CD4-positive, alpha-beta memory T cell (primary cell): Measurements from ENCODE around the gene POU6F1. TPM values are rescaled to one million over a fixed set of nuclear protein-coding genes. Genes with fewer than 3 reads are reported as not detected.
A peak's percentile ranks its signal among the peaks of the same experiment; 100 is the strongest.

Experiments
- CTCF ChIA-PET: fragments of 350-600 bp; sonication (Branson Sonifier 250); formaldehyde crosslinking; loops from one replicate; lab custom pipeline; 2021; ENCODE audit warnings: inconsistent platforms; ENCODE audit not compliant: partially characterized antibody; lab: Charles Lee
- POLR2A ChIA-PET: fragments of 350-600 bp; sonication (Branson Sonifier 250); formaldehyde crosslinking; loops from one replicate; lab custom pipeline; 2021; ENCODE audit not compliant: partially characterized antibody; lab: Charles Lee
- DNase-seq, 5 donors: peaks; one replicate each; pipeline versions ENCODE4 v3.0.0 to v3.0.0-alpha.2; 2020 to 2022; ENCODE audit warnings: mixed read lengths in 1 of 5
- H3K27ac ChIP-seq: one replicate; pipeline ENCODE4 v1.7.0; 2013; ENCODE audit warnings: low read depth, low read length
- H3K27me3 ChIP-seq: 2 replicates; pipeline ENCODE4 v1.7.0; 2013; ENCODE audit warnings: mild to moderate bottlenecking, low read length, moderate library complexity; ENCODE audit not compliant: insufficient read depth
- H3K36me3 ChIP-seq: 2 replicates; pipeline ENCODE4 v1.7.0; 2013; ENCODE audit warnings: mild to moderate bottlenecking, low read length, moderate library complexity; ENCODE audit not compliant: insufficient read depth
- H3K4me1 ChIP-seq: 2 replicates; pipeline ENCODE4 v1.7.0; 2013; ENCODE audit warnings: mild to moderate bottlenecking, low read length, moderate library complexity; ENCODE audit not compliant: insufficient read depth
- H3K4me3 ChIP-seq, 2 donors: one replicate each; pipeline ENCODE4 v1.7.0; 2013; ENCODE audit warnings: low read length in 2 of 2, mild to moderate bottlenecking in 1 of 2
- H3K9me3 ChIP-seq, 2 donors: one replicate each; pipeline ENCODE4 v1.7.0; 2013; ENCODE audit warnings: low read length in 2 of 2, control low read depth in 1 of 2; ENCODE audit not compliant: control insufficient read depth in 1 of 2
- H3K27ac Mint-ChIP-seq, 7 donors: one replicate each; pipeline ENCODE4 v1.8.0; 2020 to 2021; ENCODE audit warnings: mixed read lengths in 7 of 7, mild to moderate bottlenecking in 6 of 7, inconsistent platforms in 3 of 7, moderate library complexity in 3 of 7
- H3K27me3 Mint-ChIP-seq, 2 donors: one replicate each; pipeline ENCODE4 v1.8.0; 2020 to 2021; ENCODE audit warnings: mixed read lengths in 2 of 2
- H3K36me3 Mint-ChIP-seq, 2 donors: one replicate each; pipeline ENCODE4 v1.8.0; 2020 to 2021; ENCODE audit warnings: mixed read lengths in 2 of 2, inconsistent platforms in 1 of 2, mild to moderate bottlenecking in 1 of 2
- H3K4me1 Mint-ChIP-seq, 4 donors: one replicate each; pipeline ENCODE4 v1.8.0; 2020 to 2021; ENCODE audit warnings: mixed read lengths in 4 of 4, mild to moderate bottlenecking in 1 of 4
- H3K4me3 Mint-ChIP-seq, 8 donors: one replicate each; pipeline ENCODE4 v1.8.0; 2020 to 2021; ENCODE audit warnings: mixed read lengths in 8 of 8, mild to moderate bottlenecking in 7 of 8, moderate library complexity in 6 of 8, inconsistent platforms in 3 of 8
- H3K9me3 Mint-ChIP-seq, 8 donors: one replicate each; pipeline ENCODE4 v1.8.0; 2020 to 2021; ENCODE audit warnings: mixed read lengths in 8 of 8, mild to moderate bottlenecking in 5 of 8, inconsistent platforms in 3 of 8, moderate library complexity in 1 of 8
- intact Hi-C: fragments of 100-400 bp; cut with micrococcal nuclease; formaldehyde crosslinking; loops from one replicate; pipeline ENCODE4 v1.15.1; 2023
- polyA plus RNA-seq, 2 donors: library from polyadenylated mRNA; unstranded; fragments of 300-500 nt; fragmentation: Illumina TruSeq; gene quantifications; one replicate each; pipeline ENCODE4 v1.2.3, GENCODE V29; 2021
- total RNA-seq, 2 experiments: library from RNA; stranded (reverse); gene quantifications; one replicate each; pipeline ENCODE4 v1.2.3, GENCODE V29; 2021

The POU6F1 gene
- total and polyA plus RNA-seq, 4 experiments from 2014 or later: 1.4 to 79.8 (median 40.2) TPM

- DNase-seq: no peak
- Mint-ChIP-seq H3K27ac (peak overlapping the region in 4 of 7 donors; percentile 8 to 92 (median 24)), H3K36me3 (peaks cover 9 to 16% of the 10 kb centered on the region in 2 donors), H3K4me3 (peak overlapping the region in 1 of 8 donors; percentile 22), H3K27me3 (no peaks in the 10 kb centered on the region), H3K4me1 (peaks cover 16 to 34% (median 26%) of the 10 kb centered on the region in 4 donors), H3K9me3 (no peaks in the 10 kb centered on the region)
- Histone ChIP-seq H3K4me1 (peaks cover 25% of the 10 kb centered on the region), H3K27ac (no peak overlapping the region), H3K4me3 (no peak overlapping the region), H3K27me3 (no peaks in the 10 kb centered on the region), H3K36me3 (no peaks in the 10 kb centered on the region), H3K9me3 (no peaks in the 10 kb centered on the region)
- intact Hi-C loops: no loop called here
- ChIA-PET CTCF (no interaction called here), POLR2A (interaction anchor here (0.6 to 5.1 kb wide), 2 partner anchors 19 to 26 kb away, joined by 3 to 177 read pairs; partner anchors contain the start of gene DAZAP2)
These were observed 3.0 kb downstream of the POU6F1 start for GRCh38 chr12:51214895-51215294.

GRCh38 chr12:51210690-51211395, 7.0 kb downstream of the POU6F1 start:
- intact Hi-C loops: no loop called here
- H3K27ac Mint-ChIP-seq: peak overlapping the region in 4 of 7 donors; percentile 10 to 72 (median 28)
- no peaks in the 10 kb centered on the region for H3K9me3 Mint-ChIP-seq
- no peaks in the 10 kb centered on the region for H3K27me3 ChIP-seq
- no peak overlapping the region for H3K27ac ChIP-seq
- CTCF ChIA-PET: interaction anchor here (1.1 kb wide), 1 partner anchor 130 kb away, joined by 3 read pairs; no protein-coding TSS in a partner anchor
- H3K36me3 Mint-ChIP-seq: peaks cover 13 to 14% of the 10 kb centered on the region in 2 donors
- H3K36me3 ChIP-seq: no peaks in the 10 kb centered on the region
- DNase-seq: no peak
- no peak overlapping the region for H3K4me3 Mint-ChIP-seq
- H3K9me3 ChIP-seq: no peaks in the 10 kb centered on the region
- H3K4me1 Mint-ChIP-seq: peaks cover 0 to 14% (median 5%) of the 10 kb centered on the region in 4 donors
- no peaks in the 10 kb centered on the region for H3K4me1 ChIP-seq
- H3K4me3 ChIP-seq: no peak overlapping the region
- H3K27me3 Mint-ChIP-seq: no peaks in the 10 kb centered on the region
- POLR2A ChIA-PET: interaction anchor here (1.1 kb wide), 1 partner anchor 28 kb away, joined by 6 read pairs; the partner anchor contains the start of gene DAZAP2

DNA sequence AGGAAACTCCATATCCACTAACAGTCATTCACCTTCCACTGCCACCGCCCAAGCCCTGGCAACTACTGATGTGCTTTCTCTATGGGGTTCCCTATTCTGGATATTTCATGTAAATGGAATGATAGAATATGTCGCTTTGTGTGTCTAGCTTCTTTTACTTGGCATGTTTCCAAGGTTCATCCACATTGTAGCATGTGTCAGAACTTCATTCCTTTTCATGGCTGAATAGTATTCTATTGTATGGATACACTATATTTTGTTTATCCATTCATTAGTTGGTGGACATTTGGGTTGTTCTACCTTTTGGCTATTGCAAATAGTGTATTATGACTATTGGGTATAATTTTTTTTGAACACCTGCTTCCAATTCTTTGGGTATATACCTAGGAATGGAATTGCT, 8.6 kb downstream of the POU6F1 start:
- Mint-ChIP-seq H3K27me3 (no peaks in the 10 kb centered on the region), H3K9me3 (no peaks in the 10 kb centered on the region), H3K4me1 (peaks cover 0 to 7% (median 1%) of the 10 kb centered on the region in 4 donors), H3K36me3 (peaks cover 11 to 12% of the 10 kb centered on the region in 2 donors), H3K27ac (peak overlapping the region in 4 of 7 donors; percentile 57 to 75 (median 61)), H3K4me3 (no peak overlapping the region)
- ChIA-PET CTCF (no interaction called here), POLR2A (interaction anchor here (1.1 kb wide), 1 partner anchor 29 kb away, joined by 6 read pairs; the partner anchor contains the start of gene DAZAP2)
- intact Hi-C loops: no loop called here
- Histone ChIP-seq H3K9me3 (no peaks in the 10 kb centered on the region), H3K36me3 (no peaks in the 10 kb centered on the region), H3K4me1 (no peaks in the 10 kb centered on the region), H3K4me3 (no peak overlapping the region), H3K27me3 (no peaks in the 10 kb centered on the region), H3K27ac (no peak overlapping the region)
- no peak for DNase-seq

- peaks cover 6% of the 10 kb centered on the region for H3K4me1 ChIP-seq
- intact Hi-C loops: no loop called here
- POLR2A ChIA-PET: no interaction called here
- Mint-ChIP-seq H3K27ac (peak overlapping the region in 2 of 7 donors; percentile 29 to 71), H3K36me3 (peaks cover 10 to 11% of the 10 kb centered on the region in 2 donors), H3K9me3 (no peaks in the 10 kb centered on the region), H3K27me3 (no peaks in the 10 kb centered on the region), H3K4me3 (no peak overlapping the region), H3K4me1 (peaks cover 6 to 15% (median 7%) of the 10 kb centered on the region in 4 donors)
- no peak overlapping the region for H3K27ac ChIP-seq
- no peak for DNase-seq
- CTCF ChIA-PET: no interaction called here
- H3K4me3 ChIP-seq: no peak overlapping the region
- no peaks in the 10 kb centered on the region for H3K9me3 ChIP-seq
- H3K36me3 ChIP-seq: no peaks in the 10 kb centered on the region
- no peaks in the 10 kb centered on the region for H3K27me3 ChIP-seq
These were observed 9.7 kb downstream of the POU6F1 start for GRCh38 chr12:51208016-51208660.

DNA sequence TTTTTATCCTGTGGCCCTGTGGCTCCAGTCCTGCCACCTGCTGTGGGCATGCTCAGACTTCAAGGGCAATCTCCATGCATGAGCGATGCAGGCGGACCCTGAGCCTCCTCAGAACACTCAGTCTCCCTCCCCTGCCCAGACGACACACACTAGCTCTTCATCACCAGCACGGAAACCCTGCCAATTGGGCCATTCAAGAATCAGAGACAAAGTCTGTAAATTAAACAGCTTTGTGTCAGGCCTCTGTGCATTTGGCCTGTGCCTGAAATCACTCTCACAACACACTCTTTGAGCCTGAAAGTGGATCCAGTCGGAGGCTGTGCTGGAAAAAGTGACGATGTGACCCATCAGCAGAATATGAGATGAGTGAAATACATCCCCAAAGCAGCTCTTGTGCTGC, 12.5 kb downstream of the POU6F1 start:
- no peaks in the 10 kb centered on the region for H3K36me3 ChIP-seq
- CTCF ChIA-PET: interaction anchor here (0.7 to 1.3 kb wide), 3 partner anchors 13 to 136 kb away, joined by 3 read pairs; partner anchors contain the start of gene POU6F1
- no peaks in the 10 kb centered on the region for H3K27me3 Mint-ChIP-seq
- H3K4me3 Mint-ChIP-seq: no peak overlapping the region
- peaks cover 28% of the 10 kb centered on the region for H3K4me1 ChIP-seq
- H3K4me1 Mint-ChIP-seq: peaks cover 10 to 36% (median 17%) of the 10 kb centered on the region in 4 donors
- peaks cover 4 to 9% of the 10 kb centered on the region in 2 donors for H3K36me3 Mint-ChIP-seq
- no peaks in the 10 kb centered on the region for H3K9me3 Mint-ChIP-seq
- POLR2A ChIA-PET: interaction anchor here (0.5 kb wide), 1 partner anchor 100 kb away, joined by 3 read pairs; no protein-coding TSS in a partner anchor
- H3K27me3 ChIP-seq: no peaks in the 10 kb centered on the region
- no peaks in the 10 kb centered on the region for H3K9me3 ChIP-seq
- H3K4me3 ChIP-seq: no peak overlapping the region
- H3K27ac ChIP-seq: no peak overlapping the region
- intact Hi-C loops: no loop called here
- H3K27ac Mint-ChIP-seq: peak overlapping the region in 4 of 7 donors; percentile 15 to 79 (median 60)
- DNase-seq: no peak

DNA sequence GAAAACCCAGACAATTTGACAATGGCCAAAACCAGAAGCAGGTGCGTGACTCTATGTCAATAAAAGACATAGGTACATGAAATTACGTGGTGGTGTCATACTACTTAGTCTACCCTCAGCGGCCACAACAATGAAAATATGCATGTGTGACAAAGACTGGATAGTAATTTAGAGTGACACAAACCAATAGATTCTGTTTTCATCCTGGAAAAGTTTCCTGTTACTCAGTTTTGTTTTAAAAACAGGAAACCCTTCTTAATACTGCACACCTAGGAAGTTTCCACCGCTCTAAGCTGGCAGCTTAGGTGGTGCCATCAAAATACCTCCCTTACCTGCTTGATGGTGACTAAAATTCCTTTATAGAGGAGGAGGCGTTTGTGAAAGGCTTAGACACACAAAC, 15.1 kb downstream of the POU6F1 start:
- no peaks in the 10 kb centered on the region for H3K27me3 ChIP-seq
- H3K36me3 Mint-ChIP-seq: peaks cover 0 to 7% of the 10 kb centered on the region in 2 donors
- peaks cover 28% of the 10 kb centered on the region for H3K4me1 ChIP-seq
- peak; percentile 38 to 53 (median 45) for DNase-seq
- no peak overlapping the region for H3K4me3 ChIP-seq
- ChIA-PET POLR2A (interaction anchor here (1.4 kb wide), 1 partner anchor 15 kb away, joined by 3 read pairs; the partner anchor contains the start of gene POU6F1), CTCF (no interaction called here)
- peaks cover 10 to 36% (median 17%) of the 10 kb centered on the region in 4 donors for H3K4me1 Mint-ChIP-seq
- intact Hi-C loops: no loop called here
- H3K4me3 Mint-ChIP-seq: peak overlapping the region in 6 of 8 donors; percentile 12 to 36 (median 26)
- no peaks in the 10 kb centered on the region for H3K27me3 Mint-ChIP-seq
- H3K9me3 Mint-ChIP-seq: no peaks in the 10 kb centered on the region
- peak overlapping the region; percentile 9 to 91 (median 83) for H3K27ac Mint-ChIP-seq
- H3K36me3 ChIP-seq: no peaks in the 10 kb centered on the region
- H3K27ac ChIP-seq: no peak overlapping the region
- no peaks in the 10 kb centered on the region for H3K9me3 ChIP-seq

DNA sequence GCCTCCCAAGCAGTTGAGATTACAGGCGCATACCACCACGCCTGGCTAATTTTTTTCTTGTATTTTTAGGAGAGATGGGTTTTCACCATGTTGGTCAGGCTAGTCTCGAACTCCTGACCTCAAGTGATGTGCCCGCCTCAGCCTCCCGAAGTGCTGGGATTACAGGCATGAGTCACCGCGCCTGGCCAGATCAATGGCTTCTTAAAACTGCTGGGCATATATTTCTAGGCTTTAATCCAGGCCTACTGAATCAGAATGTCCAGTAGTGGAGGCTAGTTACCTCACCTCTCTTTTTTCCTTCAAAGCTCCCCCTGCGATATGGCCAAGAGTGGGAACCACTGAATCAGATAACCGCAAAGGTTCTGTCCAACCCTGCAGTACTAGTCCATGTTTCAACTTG, 17.1 kb downstream of the POU6F1 start:
- H3K27ac Mint-ChIP-seq: peak overlapping the region in 6 of 7 donors; percentile 7 to 88 (median 66)
- Histone ChIP-seq H3K27me3 (no peaks in the 10 kb centered on the region), H3K4me1 (peaks cover 28% of the 10 kb centered on the region), H3K27ac (no peak overlapping the region), H3K36me3 (no peaks in the 10 kb centered on the region), H3K9me3 (no peaks in the 10 kb centered on the region), H3K4me3 (no peak overlapping the region)
- H3K4me1 Mint-ChIP-seq: peaks cover 10 to 36% (median 17%) of the 10 kb centered on the region in 4 donors
- ChIA-PET POLR2A (interaction anchor here (0.6 kb wide), 1 partner anchor 39 kb away, joined by 3 read pairs; no protein-coding TSS in a partner anchor), CTCF (no interaction called here)
- H3K36me3 Mint-ChIP-seq: peaks cover 5 to 7% of the 10 kb centered on the region in 2 donors
- intact Hi-C loops: no loop called here
- no peaks in the 10 kb centered on the region for H3K27me3 Mint-ChIP-seq
- DNase-seq: no peak
- H3K4me3 Mint-ChIP-seq: peak overlapping the region in 2 of 8 donors; percentile 7 to 14
- H3K9me3 Mint-ChIP-seq: no peaks in the 10 kb centered on the region
